Measurements from ENCODE around the gene SNX14.

DNA sequence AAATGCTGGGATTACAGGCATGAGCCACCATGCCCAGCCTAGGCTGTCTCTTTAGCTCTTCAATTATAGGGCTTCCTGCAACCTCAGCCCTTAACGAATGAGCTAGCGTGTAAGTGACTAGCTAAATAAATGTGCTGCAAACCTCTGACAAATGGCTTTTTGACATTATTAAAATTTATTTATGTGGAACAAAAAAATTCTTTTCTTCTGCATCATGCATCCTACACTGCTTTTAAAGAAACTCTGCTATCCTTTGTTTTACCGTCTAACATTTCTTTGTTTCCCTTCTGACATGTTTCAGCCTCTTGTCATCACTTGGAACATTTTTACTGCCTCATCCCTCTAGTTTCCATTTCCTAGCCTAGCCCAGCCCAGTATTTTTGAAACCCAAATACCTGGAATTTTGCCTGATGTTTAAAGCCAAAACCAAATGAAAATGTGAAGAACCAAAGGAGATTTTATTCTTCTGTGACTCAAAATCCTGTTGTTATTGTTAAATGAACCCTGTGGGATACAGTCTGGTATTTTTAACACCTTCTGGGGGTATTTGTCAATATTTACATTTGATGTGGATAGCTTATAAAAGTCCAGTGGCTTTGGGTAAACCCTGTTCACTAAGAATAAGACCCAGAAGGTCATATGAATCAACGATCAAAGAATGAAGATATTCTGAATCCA, 134.3 kb downstream of the SNX14 start:
- no peak for TF ChIP-seq POLR2A (IDR thresholded peaks at IDR 0.05)
- TF ChIP-seq, protein P1, sequence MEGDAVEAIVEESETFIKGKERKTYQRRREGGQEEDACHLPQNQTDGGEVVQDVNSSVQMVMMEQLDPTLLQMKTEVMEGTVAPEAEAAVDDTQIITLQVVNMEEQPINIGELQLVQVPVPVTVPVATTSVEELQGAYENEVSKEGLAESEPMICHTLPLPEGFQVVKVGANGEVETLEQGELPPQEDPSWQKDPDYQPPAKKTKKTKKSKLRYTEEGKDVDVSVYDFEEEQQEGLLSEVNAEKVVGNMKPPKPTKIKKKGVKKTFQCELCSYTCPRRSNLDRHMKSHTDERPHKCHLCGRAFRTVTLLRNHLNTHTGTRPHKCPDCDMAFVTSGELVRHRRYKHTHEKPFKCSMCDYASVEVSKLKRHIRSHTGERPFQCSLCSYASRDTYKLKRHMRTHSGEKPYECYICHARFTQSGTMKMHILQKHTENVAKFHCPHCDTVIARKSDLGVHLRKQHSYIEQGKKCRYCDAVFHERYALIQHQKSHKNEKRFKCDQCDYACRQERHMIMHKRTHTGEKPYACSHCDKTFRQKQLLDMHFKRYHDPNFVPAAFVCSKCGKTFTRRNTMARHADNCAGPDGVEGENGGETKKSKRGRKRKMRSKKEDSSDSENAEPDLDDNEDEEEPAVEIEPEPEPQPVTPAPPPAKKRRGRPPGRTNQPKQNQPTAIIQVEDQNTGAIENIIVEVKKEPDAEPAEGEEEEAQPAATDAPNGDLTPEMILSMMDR (IDR thresholded peaks at IDR 0.05), result no peak
- TF ChIP-seq EP300 (IDR thresholded peaks at IDR 0.05), result no peak

All from ovary (tissue), 3 donors.